NCI-H2029 (cell line): Measurements from ENCODE around the gene IPO7.

Experiments used
- DNase-seq: peaks from one replicate; lab custom pipeline; 2025; lab: John Stamatoyannopoulos, UW

The IPO7 gene

GRCh38 chr11:9490376-9490775 is 105.9 kb downstream of the IPO7 start:
- DNase-seq = no peak

- DNase-seq = no peak
These were observed 109.0 kb downstream of the IPO7 start for GRCh38 chr11:9493492-9493891.

GRCh38 chr11:9494316-9494715 is 109.9 kb downstream of the IPO7 start:
- no peak for DNase-seq

DNA sequence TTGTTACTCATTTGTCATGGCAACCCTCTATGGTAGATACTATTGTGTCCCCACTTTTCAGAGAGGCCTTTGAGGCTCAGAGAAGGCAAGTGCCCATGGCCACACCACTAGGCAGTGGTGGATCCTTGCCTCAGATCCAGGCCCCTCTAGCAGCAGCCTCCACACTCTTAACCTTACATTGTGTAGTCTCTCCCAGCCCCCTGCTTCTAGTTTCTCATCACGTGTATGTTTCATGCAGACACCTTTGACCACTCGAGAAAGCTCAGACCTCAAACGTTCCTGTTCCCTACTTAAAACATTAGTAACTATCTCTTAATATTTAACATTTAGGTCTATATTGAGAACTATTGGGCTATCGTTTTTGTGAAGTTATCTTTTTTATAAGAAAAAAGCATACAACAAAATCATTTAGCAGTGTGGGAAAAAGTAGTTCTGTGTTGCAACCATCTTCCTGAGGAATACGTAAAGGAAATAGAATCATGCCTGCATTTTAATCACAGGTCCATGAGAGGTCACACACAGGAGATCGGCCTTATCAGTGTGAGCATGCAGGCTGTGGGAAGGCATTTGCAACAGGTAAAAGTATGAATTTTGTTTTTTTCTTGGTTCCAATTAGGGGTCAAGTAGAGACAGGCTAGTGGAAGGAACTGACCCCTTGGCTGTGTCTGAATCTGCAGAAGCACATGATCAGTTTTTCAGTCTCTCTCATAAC is 111.5 kb downstream of the IPO7 start:
- DNase-seq = no peak
